HepG2 (cell line): Measurements from ENCODE around the gene LHX5. TPM values are rescaled to one million over a fixed set of nuclear protein-coding genes. Genes with fewer than 3 reads are reported as not detected.

Source experiments
- ADNP ChIP-seq: sonication (generic); formaldehyde crosslinking; IDR thresholded peaks from 2 replicates; pipeline ENCODE4 v1.4.0; 2020; ENCODE audit warnings: missing genetic modification reagents
- BCL6 ChIP-seq: IDR thresholded peaks from 2 replicates; pipeline ENCODE4 v1.6.1; 2016; ENCODE audit warnings: missing genetic modification reagents, missing compliant biosample characterization
- CHCHD3 ChIP-seq: sonication (generic); formaldehyde crosslinking; IDR thresholded peaks from 2 replicates; pipeline ENCODE4 v1.8.0; 2022; ENCODE audit warnings: mild to moderate bottlenecking, missing genetic modification reagents, moderate library complexity
- HDAC2 ChIP-seq: sonication (generic); formaldehyde crosslinking; IDR thresholded peaks from 2 replicates; pipeline ENCODE4 v1.4.0; 2020; ENCODE audit warnings: missing genetic modification reagents
- JARID2 ChIP-seq: sonication (generic); formaldehyde crosslinking; IDR thresholded peaks from 2 replicates; pipeline ENCODE4 v1.8.1; 2023; ENCODE audit warnings: missing genetic modification reagents, inconsistent platforms; ENCODE audit not compliant: insufficient replicate concordance
- KDM2A ChIP-seq: sonication (generic); formaldehyde crosslinking; IDR thresholded peaks from 2 replicates; pipeline ENCODE4 v1.4.0; 2020; ENCODE audit warnings: low read depth, missing genetic modification reagents, borderline replicate concordance
- NFE2L2 ChIP-seq: fragments of 150-350 bp; IDR thresholded peaks from 2 replicates; pipeline ENCODE4 v1.6.1; 2014; ENCODE audit warnings: low read length
- NR2F6 ChIP-seq, 2 experiments: IDR thresholded peaks; 2 replicates each; pipeline ENCODE4 v1.6.1; 2016; ENCODE audit warnings: antibody characterized with exemption in 1 of 2, mild to moderate bottlenecking in 1 of 2
- PTBP1 ChIP-seq: fragments of 200-400 bp; formaldehyde crosslinking; IDR thresholded peaks from 2 replicates; pipeline ENCODE4 v1.6.1; 2018; ENCODE audit warnings: low read length, low read depth; ENCODE audit not compliant: poor library complexity, severe bottlenecking
- RBFOX2 ChIP-seq: fragments of 200-400 bp; formaldehyde crosslinking; IDR thresholded peaks from 2 replicates; pipeline ENCODE4 v1.6.1; 2017; ENCODE audit warnings: low read depth, mild to moderate bottlenecking, low read length
- RXRB ChIP-seq: IDR thresholded peaks from 2 replicates; pipeline ENCODE4 v1.6.1; 2016; ENCODE audit warnings: borderline replicate concordance, missing genetic modification reagents, missing compliant biosample characterization
- ZBTB38 ChIP-seq: sonication (generic); formaldehyde crosslinking; IDR thresholded peaks from 2 replicates; pipeline ENCODE4 v1.5.1; 2020; ENCODE audit warnings: mild to moderate bottlenecking, missing genetic modification reagents
- ZFX ChIP-seq: sonication (generic); formaldehyde crosslinking; IDR thresholded peaks from 2 replicates; pipeline ENCODE4 v1.4.0; 2020; ENCODE audit warnings: mild to moderate bottlenecking, low read depth, missing genetic modification reagents, moderate library complexity
- ZNF512B ChIP-seq: sonication (generic); formaldehyde crosslinking; IDR thresholded peaks from 2 replicates; pipeline ENCODE4 v1.5.1; 2020; ENCODE audit warnings: missing genetic modification reagents, mild to moderate bottlenecking, borderline replicate concordance
- ZNF629 ChIP-seq: sonication (generic); formaldehyde crosslinking; conservative IDR thresholded peaks from 2 replicates; pipeline ENCODE4 v1.5.0; 2020; ENCODE audit warnings: missing genetic modification reagents
- ZNF841 ChIP-seq: sonication (generic); formaldehyde crosslinking; IDR thresholded peaks from 2 replicates; pipeline ENCODE4 v1.8.1; 2023; ENCODE audit warnings: missing genetic modification reagents, borderline replicate concordance
- ZNF879 ChIP-seq: sonication (generic); formaldehyde crosslinking; IDR thresholded peaks from 2 replicates; pipeline ENCODE4 v1.8.1; 2023; ENCODE audit warnings: missing genetic modification reagents
- polyA plus RNA-seq, 8 experiments: library from polyadenylated mRNA; depleted of rRNA in 3 of 8; stranded (reverse) in 7 of 8; unstranded in 1 of 8; fragments of >200 nt; fragmentation: Illumina TruSeq in 4 of 8; extraction: Trizol in 4 of 8; gene quantifications; 2 replicates each; pipeline versions ENCODE4 v1.2.1 to v1.2.3, GENCODE V29; 2011 to 2016; ENCODE audit warnings: low read depth in 4 of 8, missing spikeins in 1 of 8, mixed read lengths in 1 of 8; ENCODE audit not compliant: insufficient read depth in 1 of 8
- total RNA-seq, 5 experiments: library from RNA; depleted of rRNA; stranded (reverse); fragments of >200 nt; fragmentation: Illumina TruSeq; extraction: Trizol; gene quantifications; 2 replicates each; pipeline ENCODE4 v1.2.3, GENCODE V29; 2016; ENCODE audit warnings: low read depth in 1 of 5
- TF ChIP-seq, protein P1 (sequence below): IDR thresholded peaks from 2 replicates; pipeline ENCODE4 v1.4.0; 2020; ENCODE audit warnings: mild to moderate bottlenecking, missing genetic modification reagents
- TF ChIP-seq, protein P2 (sequence below): sonication (generic); formaldehyde crosslinking; IDR thresholded peaks from 2 replicates; pipeline ENCODE4 v1.8.1; 2022; ENCODE audit warnings: mild to moderate bottlenecking, missing genetic modification reagents

The LHX5 gene
- total and polyA plus RNA-seq, 2 of the 13 experiments (the other 11 are each of a cell fraction or from before 2014, with no cell fraction given), result not detected

- TF ChIP-seq RXRB (CRISPR knock-in tag) (0 out of 2 replicates have a peak, but pooled peaks have one; percentile 14), NR2F6 (IDR thresholded peaks at IDR 0.05) (no peak), NR2F6 (CRISPR knock-in tag; IDR thresholded peaks at IDR 0.05) (no peak), ZNF841 (CRISPR knock-in tag) (no peak), ZNF629 (CRISPR knock-in tag) (no peak), NFE2L2 (no peak), PTBP1 (no peak), KDM2A (CRISPR knock-in tag) (peak; percentile 69; the same call in 1 of the 2 replicates), BCL6 (peak; percentile 28; the same call in 1 of the 2 replicates), ZNF879 (CRISPR knock-in tag) (no peak), RBFOX2 (no peak), ZBTB38 (CRISPR knock-in tag) (peak; percentile 39; the same call in 1 of the 2 replicates), CHCHD3 (no peak), ZNF512B (CRISPR knock-in tag) (0 out of 2 replicates have a peak, but pooled peaks have one; percentile 47), ZFX (CRISPR knock-in tag) (0 out of 2 replicates have a peak, but pooled peaks have one; percentile 23), HDAC2 (CRISPR knock-in tag) (0 out of 2 replicates have a peak, but pooled peaks have one; percentile 12), JARID2 (CRISPR knock-in tag) (no peak), ADNP (CRISPR knock-in tag) (0 out of 2 replicates have a peak, but pooled peaks have one; percentile 14)
- TF ChIP-seq, protein P1, sequence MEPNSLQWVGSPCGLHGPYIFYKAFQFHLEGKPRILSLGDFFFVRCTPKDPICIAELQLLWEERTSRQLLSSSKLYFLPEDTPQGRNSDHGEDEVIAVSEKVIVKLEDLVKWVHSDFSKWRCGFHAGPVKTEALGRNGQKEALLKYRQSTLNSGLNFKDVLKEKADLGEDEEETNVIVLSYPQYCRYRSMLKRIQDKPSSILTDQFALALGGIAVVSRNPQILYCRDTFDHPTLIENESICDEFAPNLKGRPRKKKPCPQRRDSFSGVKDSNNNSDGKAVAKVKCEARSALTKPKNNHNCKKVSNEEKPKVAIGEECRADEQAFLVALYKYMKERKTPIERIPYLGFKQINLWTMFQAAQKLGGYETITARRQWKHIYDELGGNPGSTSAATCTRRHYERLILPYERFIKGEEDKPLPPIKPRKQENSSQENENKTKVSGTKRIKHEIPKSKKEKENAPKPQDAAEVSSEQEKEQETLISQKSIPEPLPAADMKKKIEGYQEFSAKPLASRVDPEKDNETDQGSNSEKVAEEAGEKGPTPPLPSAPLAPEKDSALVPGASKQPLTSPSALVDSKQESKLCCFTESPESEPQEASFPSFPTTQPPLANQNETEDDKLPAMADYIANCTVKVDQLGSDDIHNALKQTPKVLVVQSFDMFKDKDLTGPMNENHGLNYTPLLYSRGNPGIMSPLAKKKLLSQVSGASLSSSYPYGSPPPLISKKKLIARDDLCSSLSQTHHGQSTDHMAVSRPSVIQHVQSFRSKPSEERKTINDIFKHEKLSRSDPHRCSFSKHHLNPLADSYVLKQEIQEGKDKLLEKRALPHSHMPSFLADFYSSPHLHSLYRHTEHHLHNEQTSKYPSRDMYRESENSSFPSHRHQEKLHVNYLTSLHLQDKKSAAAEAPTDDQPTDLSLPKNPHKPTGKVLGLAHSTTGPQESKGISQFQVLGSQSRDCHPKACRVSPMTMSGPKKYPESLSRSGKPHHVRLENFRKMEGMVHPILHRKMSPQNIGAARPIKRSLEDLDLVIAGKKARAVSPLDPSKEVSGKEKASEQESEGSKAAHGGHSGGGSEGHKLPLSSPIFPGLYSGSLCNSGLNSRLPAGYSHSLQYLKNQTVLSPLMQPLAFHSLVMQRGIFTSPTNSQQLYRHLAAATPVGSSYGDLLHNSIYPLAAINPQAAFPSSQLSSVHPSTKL (CRISPR knock-in tag), result peak; percentile 12; the same call in 1 of the 2 replicates
- TF ChIP-seq, protein P2, sequence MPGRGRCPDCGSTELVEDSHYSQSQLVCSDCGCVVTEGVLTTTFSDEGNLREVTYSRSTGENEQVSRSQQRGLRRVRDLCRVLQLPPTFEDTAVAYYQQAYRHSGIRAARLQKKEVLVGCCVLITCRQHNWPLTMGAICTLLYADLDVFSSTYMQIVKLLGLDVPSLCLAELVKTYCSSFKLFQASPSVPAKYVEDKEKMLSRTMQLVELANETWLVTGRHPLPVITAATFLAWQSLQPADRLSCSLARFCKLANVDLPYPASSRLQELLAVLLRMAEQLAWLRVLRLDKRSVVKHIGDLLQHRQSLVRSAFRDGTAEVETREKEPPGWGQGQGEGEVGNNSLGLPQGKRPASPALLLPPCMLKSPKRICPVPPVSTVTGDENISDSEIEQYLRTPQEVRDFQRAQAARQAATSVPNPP, result no peak
Observed at GRCh38 chr12:113462117-113462774, 9.4 kb downstream of the LHX5 start (continued).
